A549 (cell line): ENCODE results near the gene AGBL4. TPM values are rescaled to one million over a fixed set of nuclear protein-coding genes. Genes with fewer than 3 reads are reported as not detected.

Experiments
- ATAC-seq, 2 experiments: fragments of 200-7000 bp in 1 of 2; fragments of >200 bp in 1 of 2; cut with Nextera tagmentation in 1 of 2; cut with Tn5 transposase in 1 of 2; 3 replicates each; pipeline versions ENCODE4 v1.8.0 to v1.9.1; 2018 to 2020; ENCODE audit warnings: mild to moderate bottlenecking in 1 of 2, moderate library complexity in 1 of 2
- CTCF ChIA-PET: fragments of 300-600 bp; sonication (Branson Sonifier 250); formaldehyde crosslinking; extraction: SDS; loops from one replicate; lab custom pipeline; 2021; ENCODE audit warnings: antibody characterized with exemption, inconsistent platforms; lab: Yijun Ruan, JAX
- POLR2A ChIA-PET: fragments of 350-600 bp; formaldehyde crosslinking; extraction: SDS; loops from one replicate; lab custom pipeline; 2021; ENCODE audit warnings: antibody characterized with exemption, inconsistent platforms; lab: Yijun Ruan, JAX
- DNase-seq, 2 experiments: peaks; one replicate each; pipeline versions ENCODE4 v3.0.0 to v3.0.0-alpha.2; 2011 to 2016; ENCODE audit warnings: low read depth in 1 of 2, low spot score in 1 of 2
- FAIRE-seq: peaks from 2 replicates; lab custom pipeline; 2011; peaks lifted over from hg19 to GRCh38; lab: Jason Lieb, UNC
- H3K27ac ChIP-seq, 2 experiments: fragments of >200 bp; sonication (Bioruptor Twin); formaldehyde crosslinking; 3 replicates each; pipeline ENCODE4 v1.5.1; 2016 to 2017
- H3K4me1 ChIP-seq: fragments of >200 bp; sonication (Bioruptor Twin); formaldehyde crosslinking; 3 replicates; pipeline ENCODE4 v1.6.1; 2016
- H3K4me2 ChIP-seq: fragments of >200 bp; sonication (Bioruptor Twin); formaldehyde crosslinking; 3 replicates; pipeline ENCODE4 v1.6.1; 2016
- H3K4me3 ChIP-seq: fragments of >200 bp; sonication (Bioruptor Twin); formaldehyde crosslinking; 3 replicates; pipeline ENCODE4 v1.5.1; 2016
- H3K9me3 ChIP-seq: fragments of >200 bp; sonication (Bioruptor Twin); formaldehyde crosslinking; 3 replicates; pipeline ENCODE4 v1.6.1; 2016
- CBX2 ChIP-seq: fragments of 200-600 bp; sonication (generic); IDR thresholded peaks from 2 replicates; pipeline ENCODE4 v1.6.1; 2016; ENCODE audit warnings: low read depth, mild to moderate bottlenecking, borderline replicate concordance
- CBX8 ChIP-seq: fragments of 200-600 bp; sonication (generic); IDR thresholded peaks from 2 replicates; pipeline ENCODE4 v1.6.1; 2016
- CEBPB ChIP-seq, 2 experiments: fragments of >200 bp in 1 of 2; sonication (Bioruptor Twin) in 1 of 2; formaldehyde crosslinking in 1 of 2; IDR thresholded peaks; 2 replicates each; pipeline ENCODE4 v1.6.1; 2012 to 2016
- CHD2 ChIP-seq: fragments of 150-350 bp; IDR thresholded peaks from 2 replicates; pipeline ENCODE4 v1.6.1; 2014; ENCODE audit warnings: low read length; ENCODE audit not compliant: partially characterized antibody
- EP300 ChIP-seq, 2 experiments: fragments of >200 bp; sonication (Bioruptor Twin); formaldehyde crosslinking; IDR thresholded peaks; 2 replicates in 1 of 2; 3 replicates in 1 of 2; pipeline ENCODE4 v1.6.1; 2016 to 2017
- FOXS1 ChIP-seq: fragments of 250-450 bp; sonication (Bioruptor Pico); IDR thresholded peaks from 2 replicates; pipeline ENCODE4 v1.5.0; 2020; ENCODE audit warnings: mild to moderate bottlenecking, moderate library complexity
- GATA3 ChIP-seq: IDR thresholded peaks from 2 replicates; pipeline ENCODE4 v1.6.1; 2012; ENCODE audit warnings: borderline replicate concordance
- HDAC2 ChIP-seq: fragments of 200-600 bp; sonication (generic); IDR thresholded peaks from 2 replicates; pipeline ENCODE4 v1.6.1; 2016
- HEYL ChIP-seq: fragments of 250-450 bp; sonication (Bioruptor Pico); IDR thresholded peaks from 2 replicates; pipeline ENCODE4 v1.8.0; 2021; ENCODE audit warnings: mild to moderate bottlenecking, moderate library complexity
- JUNB ChIP-seq: fragments of >200 bp; sonication (Bioruptor Twin); formaldehyde crosslinking; IDR thresholded peaks from 2 replicates; pipeline ENCODE4 v1.6.1; 2016
- MYC ChIP-seq: IDR thresholded peaks from 2 replicates; pipeline ENCODE4 v1.6.1; 2012; ENCODE audit warnings: mild to moderate bottlenecking, inconsistent platforms, low read length, improper control_type of control experiment, borderline replicate concordance
- NPAS2 ChIP-seq: fragments of 250-450 bp; sonication (Bioruptor Pico); IDR thresholded peaks from 2 replicates; pipeline ENCODE4 v1.8.0; 2022; ENCODE audit warnings: mild to moderate bottlenecking, moderate library complexity, borderline replicate concordance
- NR3C1 ChIP-seq: fragments of >200 bp; sonication (Bioruptor Twin); formaldehyde crosslinking; IDR thresholded peaks from 3 replicates; pipeline ENCODE4 v1.6.1; 2017
- RAD21 ChIP-seq, 2 experiments: fragments of >200 bp in 1 of 2; sonication (Bioruptor Twin) in 1 of 2; formaldehyde crosslinking in 1 of 2; IDR thresholded peaks in 1 of 2; conservative IDR thresholded peaks in 1 of 2; 2 replicates in 1 of 2; 3 replicates in 1 of 2; pipeline ENCODE4 v1.6.1; 2012 to 2018; ENCODE audit warnings: inconsistent platforms in 1 of 2
- RFX5 ChIP-seq: fragments of 450-650 bp; IDR thresholded peaks from 2 replicates; pipeline ENCODE4 v1.7.1; 2014; ENCODE audit warnings: antibody characterized with exemption, mild to moderate bottlenecking, moderate library complexity
- RNF2 ChIP-seq: fragments of 200-600 bp; sonication (generic); IDR thresholded peaks from 2 replicates; pipeline ENCODE4 v1.6.1; 2016; ENCODE audit warnings: low read depth, mild to moderate bottlenecking, antibody characterized with exemption, moderate library complexity, borderline replicate concordance
- TFCP2L1 ChIP-seq: fragments of 250-450 bp; sonication (Bioruptor Pico); IDR thresholded peaks from 2 replicates; pipeline ENCODE4 v1.5.0; 2021; ENCODE audit warnings: mild to moderate bottlenecking
- ZFP36 ChIP-seq: fragments of 450-650 bp; IDR thresholded peaks from 2 replicates; pipeline ENCODE4 v1.6.1; 2014; ENCODE audit warnings: borderline replicate concordance; ENCODE audit not compliant: partially characterized antibody
- ZNF302 ChIP-seq: fragments of 250-450 bp; sonication (Bioruptor Pico); IDR thresholded peaks from 2 replicates; pipeline ENCODE4 v1.9.0; 2021; ENCODE audit warnings: inconsistent platforms, mild to moderate bottlenecking, moderate library complexity
- ZSCAN20 ChIP-seq: fragments of 250-450 bp; sonication (Bioruptor Pico); IDR thresholded peaks from 2 replicates; pipeline ENCODE4 v1.8.0; 2022; ENCODE audit warnings: mild to moderate bottlenecking, moderate library complexity
- WGBS: methylation state at CpG from one replicate; pipeline ENCODE4 v1.1.6; 2017; ENCODE audit errors: missing lambda C conversion rate; 5-methylcytosine and 5-hydroxymethylcytosine counted together
- polyA plus RNA-seq, 4 experiments: library from polyadenylated mRNA; depleted of rRNA in 3 of 4; stranded (reverse); fragments of >200 nt; fragmentation: RNase III in 1 of 4; extraction: RNeasy Plus Mini Kit Qiagen cat#74134 plus additional on column Dnase treatment in 1 of 4; gene quantifications; 2 replicates in 3 of 4; 3 replicates in 1 of 4; pipeline ENCODE4 v1.2.3, GENCODE V29; 2011 to 2017
- TF ChIP-seq, protein P1 (sequence below): fragments of 450-650 bp; IDR thresholded peaks from 2 replicates; pipeline ENCODE4 v1.6.1; 2014; ENCODE audit warnings: antibody characterized with exemption
- TF ChIP-seq, protein P2 (sequence below): IDR thresholded peaks from 2 replicates; pipeline ENCODE4 v1.6.1; 2012; ENCODE audit warnings: low read depth, borderline replicate concordance
- TF ChIP-seq, protein P3 (sequence below): fragments of 150-350 bp; IDR thresholded peaks from 2 replicates; pipeline ENCODE4 v1.6.1; 2014; ENCODE audit warnings: low read depth, mild to moderate bottlenecking, low read length
- TF ChIP-seq, protein P4 (sequence below): IDR thresholded peaks from 2 replicates; pipeline ENCODE4 v1.6.1; 2012
- TF ChIP-seq, protein P5 (sequence below): fragments of 250-450 bp; sonication (Bioruptor Pico); IDR thresholded peaks from 2 replicates; pipeline ENCODE4 v1.5.0; 2020; ENCODE audit warnings: low read depth, mild to moderate bottlenecking, moderate library complexity

Gene AGBL4
- polyA plus RNA-seq, 2 of the 4 experiments (the other 2 are of a cell fraction): not detected

DNA sequence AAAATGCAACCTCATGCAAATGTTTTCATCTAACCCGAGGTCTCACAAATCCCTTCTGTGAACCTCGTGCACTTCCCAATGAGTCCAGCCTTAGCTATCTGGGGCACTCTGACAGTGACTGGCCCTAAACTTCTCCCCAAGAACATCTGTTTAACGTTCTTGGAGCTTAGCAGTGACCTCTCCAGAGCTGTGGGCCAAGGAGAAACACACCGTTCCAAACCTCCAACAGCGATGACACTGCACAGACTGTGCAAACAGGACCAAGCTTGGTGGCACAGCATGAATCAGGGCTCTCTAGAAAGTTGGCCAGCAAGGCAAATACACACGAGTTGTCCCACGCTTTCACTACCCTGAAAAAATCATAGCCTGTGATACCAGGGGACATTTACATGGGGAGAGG, 1262.9 kb downstream of the AGBL4 start:
- no peak overlapping the region for H3K4me3 ChIP-seq
- WGBS: 8% methylated on average over 3 of the region's 7 CpGs
- no peak for TF ChIP-seq EP300 (IDR thresholded peaks at IDR 0.05)
- TF ChIP-seq RFX5: no peak
- TF ChIP-seq, protein P1, sequence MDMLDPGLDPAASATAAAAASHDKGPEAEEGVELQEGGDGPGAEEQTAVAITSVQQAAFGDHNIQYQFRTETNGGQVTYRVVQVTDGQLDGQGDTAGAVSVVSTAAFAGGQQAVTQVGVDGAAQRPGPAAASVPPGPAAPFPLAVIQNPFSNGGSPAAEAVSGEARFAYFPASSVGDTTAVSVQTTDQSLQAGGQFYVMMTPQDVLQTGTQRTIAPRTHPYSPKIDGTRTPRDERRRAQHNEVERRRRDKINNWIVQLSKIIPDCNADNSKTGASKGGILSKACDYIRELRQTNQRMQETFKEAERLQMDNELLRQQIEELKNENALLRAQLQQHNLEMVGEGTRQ: no peak
- no peak for TF ChIP-seq CHD2
- no peak for TF ChIP-seq JUNB
- TF ChIP-seq, protein P2, sequence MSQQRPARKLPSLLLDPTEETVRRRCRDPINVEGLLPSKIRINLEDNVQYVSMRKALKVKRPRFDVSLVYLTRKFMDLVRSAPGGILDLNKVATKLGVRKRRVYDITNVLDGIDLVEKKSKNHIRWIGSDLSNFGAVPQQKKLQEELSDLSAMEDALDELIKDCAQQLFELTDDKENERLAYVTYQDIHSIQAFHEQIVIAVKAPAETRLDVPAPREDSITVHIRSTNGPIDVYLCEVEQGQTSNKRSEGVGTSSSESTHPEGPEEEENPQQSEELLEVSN: no peak
- no peak for TF ChIP-seq MYC
- TF ChIP-seq, all 56 proteins: peak for 0
- Histone ChIP-seq H3K27ac (no peak overlapping the region), H3K9me3 (no peaks in the 10 kb centered on the region), H3K4me1 (no peaks in the 10 kb centered on the region), H3K4me2 (no peak overlapping the region)
- ChIA-PET CTCF (no interaction called here), POLR2A (no interaction called here)
- DNase-seq (no peak), FAIRE-seq (no peak), ATAC-seq (no peak)

DNA sequence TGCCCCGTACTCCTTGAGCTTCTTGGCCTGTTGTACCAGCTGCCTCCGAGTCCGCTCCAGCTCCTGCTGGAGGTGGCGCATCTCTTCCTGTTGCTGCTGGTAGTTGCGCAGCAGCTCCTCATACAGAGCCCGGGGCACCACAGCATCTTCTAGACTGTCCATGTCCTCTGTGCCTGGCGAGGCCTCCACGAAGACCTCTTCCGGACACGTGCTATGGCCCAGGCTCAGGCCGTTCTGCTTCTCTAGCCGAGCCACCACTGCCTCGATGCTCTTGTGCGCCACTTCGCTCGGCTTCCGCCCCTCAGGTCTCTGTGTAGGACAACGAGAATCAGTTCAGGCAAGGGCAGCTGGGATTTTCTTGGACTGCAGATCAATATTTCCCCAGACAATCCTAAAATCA, 1264.8 kb downstream of the AGBL4 start:
- H3K27ac ChIP-seq: no peak overlapping the region
- no peaks in the 10 kb centered on the region for H3K9me3 ChIP-seq
- FAIRE-seq (no peak), DNase-seq (no peak), ATAC-seq (no peak)
- TF ChIP-seq, protein P3, sequence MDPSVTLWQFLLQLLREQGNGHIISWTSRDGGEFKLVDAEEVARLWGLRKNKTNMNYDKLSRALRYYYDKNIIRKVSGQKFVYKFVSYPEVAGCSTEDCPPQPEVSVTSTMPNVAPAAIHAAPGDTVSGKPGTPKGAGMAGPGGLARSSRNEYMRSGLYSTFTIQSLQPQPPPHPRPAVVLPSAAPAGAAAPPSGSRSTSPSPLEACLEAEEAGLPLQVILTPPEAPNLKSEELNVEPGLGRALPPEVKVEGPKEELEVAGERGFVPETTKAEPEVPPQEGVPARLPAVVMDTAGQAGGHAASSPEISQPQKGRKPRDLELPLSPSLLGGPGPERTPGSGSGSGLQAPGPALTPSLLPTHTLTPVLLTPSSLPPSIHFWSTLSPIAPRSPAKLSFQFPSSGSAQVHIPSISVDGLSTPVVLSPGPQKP: no peak
- TF ChIP-seq ZNF302 (CRISPR knock-in tag): no peak
- no peaks in the 10 kb centered on the region for H3K4me1 ChIP-seq
- ChIA-PET CTCF (interaction anchor here (0.5 kb wide), 1 partner anchor 14 kb away, joined by 3 read pairs; no protein-coding TSS in a partner anchor), POLR2A (no interaction called here)
- WGBS: 48% methylated on average over 16 of the region's 18 CpGs
- H3K4me3 ChIP-seq: no peak overlapping the region
- H3K4me2 ChIP-seq: no peak overlapping the region

DNA sequence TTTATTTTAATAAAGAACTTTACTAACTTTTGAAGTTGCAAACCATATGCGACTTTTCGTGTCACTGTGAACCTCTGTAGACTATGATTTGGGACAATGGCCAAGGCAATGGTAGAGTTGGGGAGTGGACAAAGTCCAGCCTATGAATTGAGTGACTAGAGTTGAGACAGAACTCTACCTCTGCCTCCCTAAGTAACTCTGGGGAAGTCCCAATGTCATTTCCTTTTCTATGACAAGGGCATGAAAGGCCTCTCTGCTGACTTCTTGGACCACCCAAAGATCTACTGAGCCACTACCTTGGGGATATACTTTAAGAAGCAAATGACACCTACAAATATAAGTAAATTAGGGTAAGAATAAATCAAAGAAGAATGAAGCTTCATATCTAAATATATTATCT, 1266.4 kb downstream of the AGBL4 start:
- no peak overlapping the region for H3K27ac ChIP-seq
- ATAC-seq (no peak), DNase-seq (no peak), FAIRE-seq (no peak)
- H3K4me2 ChIP-seq: no peak overlapping the region
- no peak for TF ChIP-seq NR3C1
- no peak for TF ChIP-seq FOXS1
- no peak for TF ChIP-seq RAD21 (conservative IDR thresholded peaks at IDR 0.05 in 1 of 2, IDR thresholded peaks at IDR 0.05 in 1 of 2)
- no peak for TF ChIP-seq CBX8
- no peak for TF ChIP-seq ZSCAN20 (CRISPR knock-in tag)
- no peak for TF ChIP-seq NPAS2 (CRISPR knock-in tag)
- H3K4me1 ChIP-seq: no peaks in the 10 kb centered on the region
- no peaks in the 10 kb centered on the region for H3K9me3 ChIP-seq
- CTCF ChIA-PET: no interaction called here
- WGBS: 9% methylated on average over 2 of the region's 2 CpGs
- H3K4me3 ChIP-seq: no peak overlapping the region
- POLR2A ChIA-PET: no interaction called here

DNA sequence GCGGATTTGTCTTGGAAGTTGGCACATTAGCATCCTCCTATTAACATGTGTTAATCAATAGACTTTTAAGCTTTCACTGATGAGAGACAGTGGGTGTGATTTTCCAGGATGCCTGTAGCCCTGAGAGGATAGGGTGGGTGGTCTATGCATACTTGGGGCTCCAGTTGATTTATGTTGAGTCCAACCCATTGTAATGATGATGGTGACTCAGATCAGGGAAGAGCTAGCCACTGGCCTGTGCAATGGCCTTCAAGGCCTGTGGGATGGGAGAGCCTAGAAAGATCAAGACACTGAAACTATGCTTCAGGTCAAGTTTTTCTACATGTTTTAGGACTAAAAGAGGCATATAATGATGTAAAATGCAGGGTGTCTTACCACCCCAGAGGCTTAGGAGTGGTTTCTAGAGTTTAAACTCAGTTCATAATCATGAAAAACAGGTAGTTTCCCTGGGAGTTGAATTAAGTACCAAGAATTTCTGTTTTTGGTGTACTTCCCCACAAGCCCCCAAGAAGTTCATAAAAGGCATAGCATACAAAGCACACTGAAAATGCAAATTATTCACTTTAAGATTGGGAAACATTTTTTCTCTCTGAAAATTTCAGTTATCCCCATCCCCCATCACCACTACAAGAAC, 1267.0 kb downstream of the AGBL4 start:
- Histone ChIP-seq H3K4me1 (no peaks in the 10 kb centered on the region), H3K4me3 (no peak overlapping the region), H3K4me2 (no peak overlapping the region), H3K9me3 (no peaks in the 10 kb centered on the region), H3K27ac (no peak overlapping the region)
- WGBS: 90% methylated on average over 1 of the region's 1 CpG
- ChIA-PET POLR2A (no interaction called here), CTCF (no interaction called here)
- no peak for FAIRE-seq
- no peak for DNase-seq
- TF ChIP-seq CEBPB (IDR thresholded peaks at IDR 0.05): no peak
- TF ChIP-seq TFCP2L1 (CRISPR knock-in tag): no peak
- no peak for TF ChIP-seq GATA3
- no peak for TF ChIP-seq HEYL
- TF ChIP-seq, protein P4, sequence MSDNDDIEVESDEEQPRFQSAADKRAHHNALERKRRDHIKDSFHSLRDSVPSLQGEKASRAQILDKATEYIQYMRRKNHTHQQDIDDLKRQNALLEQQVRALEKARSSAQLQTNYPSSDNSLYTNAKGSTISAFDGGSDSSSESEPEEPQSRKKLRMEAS: no peak
- TF ChIP-seq RNF2: no peak
- TF ChIP-seq EP300 (IDR thresholded peaks at IDR 0.05): no peak
- no peak for TF ChIP-seq HDAC2
- TF ChIP-seq, protein P5, sequence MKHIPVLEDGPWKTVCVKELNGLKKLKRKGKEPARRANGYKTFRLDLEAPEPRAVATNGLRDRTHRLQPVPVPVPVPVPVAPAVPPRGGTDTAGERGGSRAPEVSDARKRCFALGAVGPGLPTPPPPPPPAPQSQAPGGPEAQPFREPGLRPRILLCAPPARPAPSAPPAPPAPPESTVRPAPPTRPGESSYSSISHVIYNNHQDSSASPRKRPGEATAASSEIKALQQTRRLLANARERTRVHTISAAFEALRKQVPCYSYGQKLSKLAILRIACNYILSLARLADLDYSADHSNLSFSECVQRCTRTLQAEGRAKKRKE (CRISPR knock-in tag): no peak
- no peak for TF ChIP-seq ZSCAN20 (CRISPR knock-in tag)
- no peak for TF ChIP-seq CBX2
- TF ChIP-seq ZFP36: no peak
- ATAC-seq: no peak
